Kidney epithelial cell (primary cell): ENCODE data around the gene ZNF385C. TPM values are rescaled to one million over a fixed set of nuclear protein-coding genes. Genes with fewer than 3 reads are reported as not detected.
A peak's percentile ranks its signal among the peaks of the same experiment; 100 is the strongest.
"Not testable (repeated sequence)": the region's sequence is repeated elsewhere in the genome, so short reads cannot be mapped to it uniquely, and the experiment has no call there.

ENCODE experiments used
- DNase-seq: peaks from one replicate; pipeline ENCODE4 v3.0.0-alpha.2; 2010; ENCODE audit warnings: low read depth
- H3K27me3 ChIP-seq: 2 replicates; pipeline ENCODE4 v1.6.0; 2011; ENCODE audit warnings: low read length; ENCODE audit not compliant: control insufficient read depth, insufficient read depth
- H3K36me3 ChIP-seq: 2 replicates; pipeline ENCODE4 v1.5.1; 2011; ENCODE audit warnings: low read length; ENCODE audit not compliant: control insufficient read depth, insufficient read depth
- H3K4me3 ChIP-seq: 2 replicates; pipeline ENCODE4 v1.5.1; 2011; ENCODE audit warnings: low read depth, mild to moderate bottlenecking, control low read depth, low read length
- total RNA-seq: library from RNA; depleted of rRNA; stranded (reverse); fragments of >200 nt; gene quantifications from 2 replicates; pipeline ENCODE4 v1.2.3, GENCODE V29; 2015
- TF ChIP-seq, protein P1 (sequence below): IDR thresholded peaks from 2 replicates; pipeline ENCODE4 v1.5.1; 2011; ENCODE audit warnings: mild to moderate bottlenecking, moderate library complexity, low read length, control low read depth, inconsistent platforms; ENCODE audit not compliant: insufficient read depth, poor library complexity, severe bottlenecking

Gene ZNF385C
- total RNA-seq, 1 donor from 2014 or later, result 0.04 TPM

DNA sequence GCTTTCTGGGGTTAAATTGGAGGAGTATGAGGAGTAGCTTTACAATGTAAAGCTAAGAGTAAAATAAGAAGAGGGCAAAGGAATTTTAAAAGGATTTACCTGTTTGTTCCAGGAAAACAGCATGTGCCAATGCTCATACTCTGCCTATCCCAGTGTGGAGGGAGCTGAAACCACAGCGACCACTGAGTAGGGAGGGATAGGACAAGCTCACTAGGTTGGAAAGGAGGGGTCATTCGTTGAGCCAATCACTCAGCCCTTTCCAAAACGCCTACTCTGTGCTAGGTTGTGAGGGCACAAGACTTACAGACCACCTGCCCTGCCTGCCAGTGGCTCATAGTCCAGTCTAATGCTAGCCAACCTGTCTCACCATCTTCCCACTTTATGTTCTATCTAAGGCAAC lies 79.9 kb downstream of the ZNF385C start:
- Histone ChIP-seq H3K4me3 (peak overlapping the region; percentile 80), H3K36me3 (no peaks in the 10 kb centered on the region), H3K27me3 (no peaks in the 10 kb centered on the region)
- no peak for DNase-seq
- TF ChIP-seq, protein P1, sequence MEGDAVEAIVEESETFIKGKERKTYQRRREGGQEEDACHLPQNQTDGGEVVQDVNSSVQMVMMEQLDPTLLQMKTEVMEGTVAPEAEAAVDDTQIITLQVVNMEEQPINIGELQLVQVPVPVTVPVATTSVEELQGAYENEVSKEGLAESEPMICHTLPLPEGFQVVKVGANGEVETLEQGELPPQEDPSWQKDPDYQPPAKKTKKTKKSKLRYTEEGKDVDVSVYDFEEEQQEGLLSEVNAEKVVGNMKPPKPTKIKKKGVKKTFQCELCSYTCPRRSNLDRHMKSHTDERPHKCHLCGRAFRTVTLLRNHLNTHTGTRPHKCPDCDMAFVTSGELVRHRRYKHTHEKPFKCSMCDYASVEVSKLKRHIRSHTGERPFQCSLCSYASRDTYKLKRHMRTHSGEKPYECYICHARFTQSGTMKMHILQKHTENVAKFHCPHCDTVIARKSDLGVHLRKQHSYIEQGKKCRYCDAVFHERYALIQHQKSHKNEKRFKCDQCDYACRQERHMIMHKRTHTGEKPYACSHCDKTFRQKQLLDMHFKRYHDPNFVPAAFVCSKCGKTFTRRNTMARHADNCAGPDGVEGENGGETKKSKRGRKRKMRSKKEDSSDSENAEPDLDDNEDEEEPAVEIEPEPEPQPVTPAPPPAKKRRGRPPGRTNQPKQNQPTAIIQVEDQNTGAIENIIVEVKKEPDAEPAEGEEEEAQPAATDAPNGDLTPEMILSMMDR, result no peak

- DNase-seq, result no peak
- Histone ChIP-seq H3K27me3 (no peaks in the 10 kb centered on the region), H3K4me3 (peak overlapping the region; percentile 80), H3K36me3 (no peaks in the 10 kb centered on the region)
- TF ChIP-seq, protein P1, result no peak
Observed at GRCh38 chr17:42017866-42018200, 80.4 kb downstream of the ZNF385C start.

- Histone ChIP-seq H3K36me3 (no peaks in the 10 kb centered on the region), H3K4me3 (peak within 1 kb of the TSS; percentile 80), H3K27me3 (no peaks in the 10 kb centered on the region)
- TF ChIP-seq, protein P1, result no peak
- DNase-seq, result peak; percentile 47
Observed at GRCh38 chr17:42016941-42017865, 81.1 kb downstream of the ZNF385C start, which contains the start of gene DNAJC7. Gene DNAJC7 (minus strand): TSS chr17:42017439. CDS start chr17:42017416, 23 bp downstream.

- Histone ChIP-seq H3K36me3 (no peaks in the 10 kb centered on the region), H3K4me3 (peak overlapping the region; percentile 80), H3K27me3 (no peaks in the 10 kb centered on the region)
- no peak for DNase-seq
- TF ChIP-seq, protein P1, result no peak
Observed at GRCh38 chr17:42016411-42016831, 81.9 kb downstream of the ZNF385C start.

DNA sequence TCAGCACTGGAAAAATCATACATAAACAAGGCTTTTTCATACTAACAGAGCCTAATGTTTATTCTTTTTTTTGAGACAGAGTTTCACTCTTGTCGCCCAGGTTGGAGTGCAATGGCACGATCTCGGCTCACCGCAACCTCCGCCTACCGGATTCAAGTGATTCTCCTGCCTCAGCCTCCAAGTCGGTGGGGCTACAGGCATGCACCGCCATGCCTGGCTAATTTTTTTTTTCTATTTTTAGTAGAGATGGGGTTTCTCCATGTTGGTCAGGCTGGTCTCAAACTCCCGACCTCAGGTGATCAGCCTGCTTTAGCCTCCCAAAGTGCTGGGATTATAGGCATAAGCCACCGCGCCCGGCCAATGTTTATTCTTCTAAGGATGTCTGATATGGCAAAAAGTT lies 84.5 kb downstream of the ZNF385C start:
- not testable (repeated sequence) for DNase-seq, H3K27me3 ChIP-seq, H3K36me3 ChIP-seq, H3K4me3 ChIP-seq

GRCh38 chr17:42012363-42012762 lies 85.9 kb downstream of the ZNF385C start:
- DNase-seq, H3K36me3 ChIP-seq, H3K4me3 ChIP-seq, H3K27me3 ChIP-seq: not testable (repeated sequence)

GRCh38 chr17:42010898-42011516 lies 87.3 kb downstream of the ZNF385C start:
- Histone ChIP-seq H3K27me3 (no peaks in the 10 kb centered on the region), H3K4me3 (no peak overlapping the region), H3K36me3 (no peaks in the 10 kb centered on the region)
- no peak for DNase-seq
- TF ChIP-seq, protein P1, result no peak

DNA sequence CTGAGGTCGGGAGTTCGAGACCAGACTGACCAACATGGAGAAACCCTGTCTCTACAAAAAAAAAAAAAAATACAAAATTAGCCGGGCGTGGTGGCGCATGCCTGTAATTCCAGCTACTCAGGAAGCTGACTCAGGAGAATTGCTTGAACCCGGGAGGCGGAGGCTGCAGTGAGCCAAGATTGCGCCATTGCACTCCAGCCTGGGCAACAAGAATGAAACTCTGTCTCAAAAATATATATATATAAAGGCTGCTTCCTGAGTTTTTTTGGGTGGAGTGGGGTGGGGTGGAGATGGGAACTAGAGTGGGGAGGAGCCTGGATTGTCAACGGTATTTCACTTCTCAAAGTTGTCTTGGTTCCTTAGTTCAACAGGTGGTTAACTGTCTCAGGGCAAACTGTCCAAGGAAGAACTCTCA lies 88.0 kb downstream of the ZNF385C start:
- not testable (repeated sequence) for DNase-seq, H3K4me3 ChIP-seq, H3K27me3 ChIP-seq, H3K36me3 ChIP-seq
